HEK293 (cell line): ENCODE results near the gene ANKRD30A.

Experiments
- ZNF202 ChIP-seq: fragments of 450-650 bp; formaldehyde crosslinking; IDR thresholded peaks from 2 replicates; pipeline ENCODE4 v1.5.1; 2016; ENCODE audit warnings: missing biosample characterization, missing genetic modification characterization, borderline replicate concordance
- ZNF548 ChIP-seq: fragments of 450-650 bp; formaldehyde crosslinking; IDR thresholded peaks from 2 replicates; pipeline ENCODE4 v1.5.1; 2016; ENCODE audit warnings: missing biosample characterization, missing genetic modification characterization
- ZNF654 ChIP-seq: fragments of 450-650 bp; formaldehyde crosslinking; IDR thresholded peaks from 2 replicates; pipeline ENCODE4 v1.5.1; 2016; ENCODE audit warnings: low read depth, missing biosample characterization, missing genetic modification characterization

ANKRD30A gene

GRCh38 chr10:37403776-37404175 is 278.4 kb downstream of the ANKRD30A start (continued):
- TF ChIP-seq ZNF202 (tag by site-specific recombination), result no peak
- no peak for TF ChIP-seq ZNF548 (tag by site-specific recombination)
- no peak for TF ChIP-seq ZNF654 (tag by site-specific recombination)
- TF ChIP-seq, all 188 proteins: peak for 0
